Posterior vena cava (tissue), 2 donors: Measurements from ENCODE around the gene CCPG1. TPM values are rescaled to one million over a fixed set of nuclear protein-coding genes. Genes with fewer than 3 reads are reported as not detected.

ENCODE experiments used
- DNase-seq: peaks from one replicate; pipeline ENCODE4 v3.0.0-alpha.2; 2020; ENCODE audit warnings: low spot score
- intact Hi-C, 2 donors: fragments of 100-400 bp; cut with DNase I; formaldehyde crosslinking; loops; one replicate each; pipeline versions ENCODE4 v1.14.1 to v1.14.2; 2022 to 2023
- total RNA-seq, 2 donors: library from RNA; stranded (reverse); fragmentation: NEBNext Ultra II Directional; extraction: Animal tissue kit (Norgen Biotek cat#: 25700); gene quantifications; one replicate each; pipeline ENCODE4 v1.2.1, GENCODE V29; 2021
- donor health status: DM: yes; HTN: yes; CAD: no.
- donor health status: DM: yes; HTN: yes; CAD: no.

CCPG1 gene
- total RNA-seq, 2 donors from 2014 or later: 89.9 to 91.3 TPM

DNA sequence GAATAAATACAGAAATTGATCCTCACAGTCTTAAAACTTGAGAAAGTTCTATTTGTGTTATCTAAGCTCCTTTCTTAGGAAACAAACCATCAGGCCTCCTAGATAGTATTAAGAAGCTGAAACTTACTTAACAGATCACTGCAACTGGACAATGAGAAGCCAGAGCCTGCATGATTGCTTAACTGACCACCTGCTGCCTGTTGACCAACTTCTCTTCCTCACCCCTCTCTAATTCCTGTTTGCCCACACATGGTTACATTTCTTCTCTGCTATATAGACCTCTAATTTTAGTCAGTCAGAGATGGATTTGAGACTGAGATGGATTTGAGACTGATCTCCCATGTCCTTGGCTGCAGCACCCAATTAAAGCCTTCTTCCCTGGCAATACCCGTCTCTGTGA, 13.5 kb downstream of the CCPG1 start:
- DNase-seq: no peak
- intact Hi-C loops: no loop called here

DNA sequence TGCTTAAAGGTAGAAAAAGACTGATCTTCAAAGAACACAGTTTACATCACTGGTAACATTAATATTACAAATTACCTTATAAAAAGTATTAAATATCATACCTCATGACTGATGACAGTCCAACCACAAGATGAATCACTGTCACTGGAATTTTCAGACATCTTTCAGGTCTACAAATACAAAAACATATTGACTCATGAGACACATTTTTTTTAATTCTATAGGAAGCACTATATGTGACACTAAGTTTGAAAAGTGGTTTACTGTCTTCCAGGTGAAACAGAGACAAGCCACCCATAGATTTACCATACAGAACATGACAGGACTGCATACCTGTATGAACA, 18.9 kb downstream of the CCPG1 start:
- intact Hi-C loops: no loop called here
- DNase-seq: no peak

DNA sequence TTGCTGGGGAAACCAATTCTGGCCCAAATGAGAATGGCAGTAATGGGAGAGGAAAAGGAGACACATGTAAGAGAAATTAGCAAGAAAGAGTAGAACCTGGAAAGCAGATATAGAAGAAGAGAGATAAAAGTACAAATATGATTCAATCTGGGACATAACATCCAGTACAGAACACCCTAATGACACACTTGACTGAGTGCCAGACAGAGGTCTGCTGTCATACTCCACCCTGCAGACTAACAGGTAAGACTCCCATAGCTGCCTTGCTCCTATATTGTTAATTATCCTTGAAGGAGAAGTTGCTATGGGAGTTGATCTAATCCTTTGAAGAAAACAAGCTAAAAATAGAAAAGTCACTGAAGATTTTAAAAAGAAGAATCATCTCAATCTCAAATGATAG, 21.1 kb downstream of the CCPG1 start:
- DNase-seq: no peak
- intact Hi-C loops: no loop called here

DNA sequence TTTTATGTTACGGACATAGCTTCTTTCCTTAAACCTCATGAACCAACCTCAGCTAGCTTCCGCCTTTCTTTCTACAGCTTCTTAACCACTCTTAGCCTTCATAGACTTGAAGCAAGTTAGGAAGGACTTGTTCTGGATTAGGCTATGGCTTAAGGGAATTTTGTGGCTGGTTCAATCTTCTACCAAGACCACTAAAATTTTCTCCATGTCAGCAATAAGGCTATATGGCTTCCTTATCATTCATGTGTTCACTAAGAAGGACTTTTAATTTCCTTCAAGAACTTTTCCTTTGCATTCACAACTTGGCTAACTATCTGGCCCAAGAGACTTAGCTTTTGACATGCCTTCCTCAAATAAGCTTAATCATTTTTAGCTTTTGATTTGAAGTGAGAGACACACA, 24.5 kb downstream of the CCPG1 start:
- DNase-seq: no peak

DNA sequence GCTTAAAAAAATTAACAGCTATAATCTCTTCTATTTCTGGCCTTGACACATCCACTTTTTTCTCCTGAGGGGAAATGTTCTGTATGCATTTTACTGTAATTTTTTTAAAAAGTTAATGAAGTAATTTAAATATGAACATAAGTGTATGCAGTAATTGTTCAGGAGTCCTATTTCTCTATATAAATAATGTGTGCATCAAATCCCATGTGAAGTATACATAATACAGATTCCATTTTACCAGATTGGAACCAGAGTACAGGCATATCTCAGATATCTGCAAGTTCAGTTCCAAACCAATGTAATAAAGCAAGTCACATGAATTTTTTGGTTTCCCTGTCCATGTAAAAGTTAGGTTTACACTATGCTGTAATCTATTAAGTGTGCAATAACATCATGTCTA, 26.6 kb downstream of the CCPG1 start:
- no peak for DNase-seq
- intact Hi-C loops: no loop called here

More for the DNA sequence above, 24.5 kb downstream of the CCPG1 start:
- intact Hi-C loops: no loop called here

DNA sequence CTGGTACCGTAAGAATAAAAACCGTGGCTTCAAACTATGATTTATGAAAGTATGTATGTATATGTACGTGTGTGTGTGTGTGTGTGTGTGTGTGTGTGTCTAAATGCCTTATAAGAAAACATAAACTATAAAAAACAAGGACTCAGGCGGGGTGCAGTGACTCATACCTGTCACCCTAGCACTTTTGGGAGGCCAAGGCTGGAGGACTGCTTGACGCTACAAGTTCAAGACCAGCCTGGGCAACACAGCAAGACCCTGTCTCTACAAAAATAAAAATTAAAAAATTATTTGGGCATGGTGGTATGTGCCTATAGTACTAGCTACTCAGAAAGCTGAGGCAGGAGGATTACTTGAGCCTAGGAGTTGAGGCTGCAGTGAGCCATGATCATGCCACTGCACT, 29.1 kb downstream of the CCPG1 start:
- intact Hi-C loops: no loop called here

DNA sequence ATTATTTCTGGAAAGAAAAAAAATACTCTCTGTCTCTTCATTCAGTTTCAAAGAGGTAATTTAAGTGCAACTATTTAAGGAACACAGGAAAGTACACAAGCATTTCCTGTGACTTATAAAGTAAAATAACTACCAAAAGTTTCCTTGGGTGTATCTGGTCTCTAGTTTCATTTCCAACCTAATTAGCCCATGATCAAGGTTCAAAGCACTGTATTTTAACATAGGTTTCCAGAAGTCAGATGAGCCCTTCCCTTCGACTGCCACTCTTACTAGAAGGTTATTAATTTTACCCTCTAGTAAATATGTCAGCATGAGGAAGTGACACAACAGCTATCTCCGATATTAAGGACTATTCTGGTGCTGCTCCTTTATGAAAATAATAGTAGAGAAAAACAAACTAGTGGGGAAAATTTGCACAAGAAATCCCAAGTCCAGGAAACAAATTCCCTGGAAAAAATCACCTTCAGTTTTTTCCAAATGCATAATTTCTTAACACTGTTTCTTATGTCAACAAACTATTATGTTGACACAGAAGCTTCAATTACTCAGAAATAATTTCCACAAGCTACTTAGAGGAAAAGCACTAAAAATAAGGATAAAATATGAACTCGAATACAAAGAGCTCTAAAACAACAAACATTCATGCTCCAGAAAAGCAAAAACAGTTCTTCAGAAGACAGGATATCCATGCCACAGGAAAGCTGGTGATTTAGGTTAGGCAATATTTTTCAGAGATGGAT, 35.3 kb downstream of the CCPG1 start:
- no peak for DNase-seq
- intact Hi-C loops: no loop called here

More for the DNA sequence above, 29.1 kb downstream of the CCPG1 start:
- DNase-seq: no peak

DNA sequence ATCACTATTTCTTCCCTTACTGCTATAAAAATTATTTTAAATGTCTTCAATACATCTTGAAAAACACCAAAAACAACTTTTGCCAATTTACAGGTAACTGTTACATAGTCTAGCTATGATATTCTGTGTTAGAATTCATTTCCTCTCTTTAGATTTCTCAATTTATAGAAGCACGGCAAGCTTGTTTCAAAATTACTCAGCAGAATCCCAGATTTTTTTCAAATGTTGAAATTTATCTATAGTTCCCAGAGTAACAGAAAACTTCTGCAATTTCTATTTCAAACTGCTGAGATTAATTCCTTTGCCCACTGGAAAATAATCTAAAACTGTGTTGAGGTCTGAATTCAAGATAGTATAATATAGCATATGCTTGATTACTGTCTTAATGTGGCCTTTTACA, 41.2 kb downstream of the CCPG1 start:
- intact Hi-C loops: no loop called here
- DNase-seq: no peak

DNA sequence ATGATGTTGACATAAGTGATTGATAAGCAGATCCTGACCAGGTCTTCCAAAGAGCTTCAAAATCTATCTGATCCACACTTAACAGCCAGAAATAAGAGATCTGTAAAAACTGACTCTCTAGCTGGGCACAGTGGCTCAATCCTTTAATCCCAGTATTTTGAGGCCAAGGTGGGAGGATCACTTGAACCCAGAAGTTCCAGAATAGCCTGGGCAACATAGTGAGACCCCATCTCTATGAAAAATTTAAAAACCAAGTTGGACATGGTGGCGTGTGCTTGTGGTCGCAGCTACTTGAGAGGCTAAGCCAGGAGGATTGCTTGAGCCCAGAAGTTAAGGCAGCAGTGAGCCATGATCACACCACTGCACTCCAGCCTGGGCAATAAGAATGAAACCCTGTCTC, 45.5 kb downstream of the CCPG1 start:
- DNase-seq: no peak
- intact Hi-C loops: loop anchor here in 1 of 2 donors (5.0 kb wide), 1 partner anchor 85 kb away; no protein-coding TSS in a partner anchor

DNA sequence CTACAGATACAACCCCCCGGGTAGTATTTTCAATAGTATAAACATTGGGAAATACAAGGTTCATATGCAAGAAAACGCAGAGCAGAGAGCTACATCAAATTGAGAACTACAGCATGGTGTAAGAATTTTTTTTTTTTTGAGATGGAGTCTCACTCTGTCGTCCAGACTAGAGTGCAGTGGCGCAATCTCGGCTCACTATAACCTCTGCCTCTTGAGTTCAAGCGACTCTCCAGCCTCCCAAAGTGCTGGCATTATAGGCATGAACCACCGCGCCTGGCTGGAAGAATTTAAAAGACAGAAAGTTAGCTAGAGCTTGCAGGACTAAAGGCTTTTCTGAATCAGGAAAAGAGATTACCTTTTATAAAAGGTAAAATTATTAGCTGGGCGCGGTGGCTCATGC, 47.1 kb downstream of the CCPG1 start:
- DNase-seq: no peak
- intact Hi-C loops: loop anchor here in 1 of 2 donors (5.0 kb wide), 1 partner anchor 86 kb away; no protein-coding TSS in a partner anchor

DNA sequence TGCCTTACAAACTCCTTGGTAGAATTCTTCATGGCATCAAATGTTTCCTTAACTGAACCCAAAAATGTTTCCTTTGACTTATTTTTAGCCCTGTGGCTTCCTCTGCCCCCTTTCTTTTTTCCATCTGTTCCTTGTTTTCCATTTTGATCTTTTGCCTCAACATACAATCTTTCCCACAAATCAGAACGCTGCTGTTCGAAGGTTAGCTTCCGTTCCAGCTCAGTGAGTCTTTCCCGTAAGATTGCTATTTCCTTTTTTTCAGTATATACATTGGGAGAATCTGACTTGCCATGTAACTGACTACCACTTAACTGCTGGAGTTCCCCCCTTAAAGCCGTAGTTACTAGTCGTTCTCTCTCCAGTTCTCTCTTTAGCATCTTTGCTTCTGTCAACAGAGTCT, 47.9 kb downstream of the CCPG1 start:
- no peak for DNase-seq
- intact Hi-C loops: loop anchor here in 1 of 2 donors (5.0 kb wide), 1 partner anchor 87 kb away; no protein-coding TSS in a partner anchor

DNA sequence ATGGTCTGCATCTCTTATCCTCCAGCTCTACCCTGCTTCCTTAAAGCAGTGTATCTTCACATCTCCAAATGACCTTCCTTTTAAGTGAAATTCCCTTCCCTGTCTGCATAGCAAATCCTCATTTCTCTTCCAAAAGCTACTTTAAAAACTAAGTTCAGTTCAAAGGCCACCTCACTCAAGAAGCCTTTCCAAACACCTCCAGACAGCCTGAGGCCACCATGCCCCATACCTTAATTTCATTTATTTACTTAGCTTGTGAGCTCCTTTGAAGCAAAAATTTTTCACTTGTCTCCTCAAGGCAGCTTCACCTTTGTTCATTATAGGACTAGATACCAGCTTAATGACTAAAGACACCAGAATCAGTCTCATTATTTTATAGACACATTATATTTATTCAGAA, 49.7 kb downstream of the CCPG1 start:
- intact Hi-C loops: no loop called here
- DNase-seq: no peak

DNA sequence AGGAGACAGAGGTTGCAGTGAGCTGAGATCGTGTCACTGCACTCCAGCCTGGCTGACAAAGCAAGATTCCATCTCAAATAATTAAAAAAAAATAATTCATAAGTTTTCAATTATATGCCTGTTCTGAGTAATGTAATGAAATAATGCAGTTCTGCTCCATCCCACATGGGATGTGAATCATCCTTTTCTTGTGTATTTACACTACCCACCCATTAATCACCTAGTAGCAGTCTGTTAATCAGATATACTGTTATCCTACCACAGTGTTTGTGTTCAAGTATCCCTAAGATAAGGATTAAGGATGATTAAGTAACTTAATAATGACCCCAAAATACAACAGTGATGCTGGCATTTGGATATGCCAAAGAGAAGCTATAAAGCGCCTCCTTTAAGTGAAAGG, 50.4 kb downstream of the CCPG1 start:
- intact Hi-C loops: loop anchor here in 1 of 2 donors (1.0 kb wide), 1 partner anchor 31 kb away; no protein-coding TSS in a partner anchor
- no peak for DNase-seq

DNA sequence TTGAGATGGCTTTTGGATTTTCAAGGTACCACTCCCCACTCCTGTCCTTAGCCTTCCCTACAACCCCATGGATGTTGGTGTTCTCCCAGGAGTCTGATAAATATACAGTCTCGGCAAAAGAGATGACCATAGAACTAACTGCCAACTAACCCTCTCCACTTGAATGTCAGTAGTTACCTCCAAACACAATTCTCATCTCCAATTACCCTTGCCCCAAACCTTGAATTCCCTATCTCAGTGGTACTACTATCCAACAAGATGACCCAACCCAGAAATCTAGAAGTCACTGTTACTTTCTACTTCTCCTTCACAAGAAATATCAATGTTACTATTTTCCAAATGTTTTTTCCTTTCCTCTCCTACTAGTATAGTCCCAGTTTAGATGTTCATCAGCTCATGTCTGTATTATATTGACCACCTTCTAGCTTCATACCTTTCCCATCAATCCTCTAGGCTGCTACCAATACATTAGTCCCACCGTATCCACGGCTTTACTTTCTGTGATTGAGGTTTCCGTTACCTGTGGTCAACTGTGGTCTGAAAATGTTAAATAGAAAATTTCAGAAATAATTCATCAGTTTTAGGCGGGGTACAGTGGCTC, 51.1 kb downstream of the CCPG1 start:
- intact Hi-C loops: loop anchor here in 1 of 2 donors (1.0 kb wide), 1 partner anchor 31 kb away; no protein-coding TSS in a partner anchor
- no peak for DNase-seq

DNA sequence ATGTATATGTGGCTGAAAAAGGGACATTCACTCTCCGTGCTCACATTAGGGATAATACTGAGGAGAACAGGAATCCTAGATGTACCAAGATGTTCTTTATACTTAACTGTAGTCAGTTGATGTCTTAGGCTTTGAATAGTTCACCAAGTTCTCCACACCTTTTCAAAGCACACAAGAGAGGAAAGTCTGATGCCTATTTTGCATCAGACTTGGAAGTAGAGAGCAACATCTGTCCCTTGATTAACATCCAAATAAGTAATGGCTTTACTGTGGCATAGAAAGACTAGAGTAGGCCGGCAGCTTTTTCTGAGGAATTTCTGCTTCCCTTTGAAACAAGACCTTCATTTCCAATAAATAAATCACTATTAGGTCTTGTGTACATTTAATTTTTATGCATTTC, 55.1 kb downstream of the CCPG1 start:
- intact Hi-C loops: no loop called here
- DNase-seq: no peak

DNA sequence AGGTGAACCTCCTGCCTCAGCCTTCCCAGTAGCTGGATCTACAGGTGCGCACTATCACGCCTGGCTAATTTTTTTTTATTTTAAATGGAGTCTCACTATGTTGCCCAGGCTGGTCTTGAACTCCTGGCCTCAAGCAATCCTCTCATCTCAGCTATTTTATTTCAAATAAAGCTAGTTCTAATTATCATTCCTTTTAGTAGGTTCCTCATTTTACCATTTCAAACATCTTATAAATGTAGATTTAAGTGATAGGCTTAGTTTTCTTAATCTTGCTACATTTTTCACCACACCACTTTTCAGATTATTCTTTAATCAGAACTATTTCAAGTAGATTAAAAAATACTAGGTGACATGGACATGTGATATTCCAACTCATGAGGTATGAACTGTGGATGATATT, 58.9 kb downstream of the CCPG1 start:
- no peak for DNase-seq
- intact Hi-C loops: no loop called here

DNA sequence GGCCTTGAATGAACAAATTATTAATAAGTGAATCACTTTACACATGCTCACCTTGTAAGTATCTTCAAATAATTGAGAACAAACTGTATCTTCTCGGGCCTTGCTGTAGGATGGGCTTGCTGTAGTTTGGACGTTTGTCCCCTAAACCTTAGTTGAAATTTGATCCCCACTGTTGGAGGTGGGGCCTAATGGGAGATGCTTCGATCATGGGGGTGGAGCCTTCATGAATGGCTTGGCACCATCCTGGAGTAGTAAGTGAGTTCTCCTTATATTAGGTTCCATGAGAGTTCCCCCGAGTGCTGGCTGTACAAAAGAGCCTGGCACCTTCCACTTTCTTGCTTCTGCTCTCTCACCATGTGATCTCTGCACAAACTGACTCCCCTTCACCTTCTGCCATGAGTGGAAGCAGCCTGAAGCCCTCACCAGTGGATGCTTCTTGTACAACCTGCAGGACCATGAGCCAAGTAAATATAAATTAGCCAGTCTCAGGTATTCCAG, 59.8 kb downstream of the CCPG1 start:
- intact Hi-C loops: no loop called here
- DNase-seq: no peak

DNA sequence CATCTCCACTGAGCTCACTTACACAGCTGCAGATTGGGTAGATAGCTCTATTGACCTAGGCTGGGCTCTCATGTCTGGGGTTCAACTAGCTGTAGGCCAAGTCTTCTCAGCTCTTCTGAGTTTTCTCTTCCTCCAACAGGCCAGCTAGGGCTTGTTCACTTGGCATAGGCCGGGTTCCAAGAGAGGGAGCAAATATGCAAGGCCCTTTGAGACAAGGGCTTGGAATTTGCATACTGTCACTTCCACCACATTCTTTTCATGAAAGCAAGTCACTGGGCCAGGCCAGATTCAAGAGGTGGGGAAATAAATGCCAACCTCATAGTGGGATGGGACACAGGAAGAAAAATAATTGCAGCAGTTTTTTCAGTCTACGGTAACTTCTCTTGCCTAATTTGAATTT, 64.0 kb downstream of the CCPG1 start:
- no peak for DNase-seq
- intact Hi-C loops: no loop called here

DNA sequence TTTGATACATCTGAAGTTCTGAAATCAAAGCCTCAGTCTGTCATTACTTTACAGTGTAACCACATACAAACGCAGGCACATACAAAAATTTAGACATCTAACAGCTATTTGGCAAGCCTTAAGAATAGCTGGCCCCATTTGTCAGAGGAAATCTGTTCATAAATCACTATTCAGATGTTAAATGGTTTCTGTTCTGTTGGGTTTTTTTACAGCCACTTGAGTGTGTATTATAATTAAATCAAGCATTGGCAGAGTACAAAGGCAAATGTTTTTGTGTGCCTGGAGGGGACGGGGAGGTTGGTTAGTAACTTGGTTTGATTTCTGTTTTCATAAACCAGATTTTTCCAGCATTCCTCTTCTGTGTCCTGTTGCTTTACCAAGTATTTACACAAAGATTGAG, 65.0 kb downstream of the CCPG1 start:
- DNase-seq: no peak
- intact Hi-C loops: no loop called here

DNA sequence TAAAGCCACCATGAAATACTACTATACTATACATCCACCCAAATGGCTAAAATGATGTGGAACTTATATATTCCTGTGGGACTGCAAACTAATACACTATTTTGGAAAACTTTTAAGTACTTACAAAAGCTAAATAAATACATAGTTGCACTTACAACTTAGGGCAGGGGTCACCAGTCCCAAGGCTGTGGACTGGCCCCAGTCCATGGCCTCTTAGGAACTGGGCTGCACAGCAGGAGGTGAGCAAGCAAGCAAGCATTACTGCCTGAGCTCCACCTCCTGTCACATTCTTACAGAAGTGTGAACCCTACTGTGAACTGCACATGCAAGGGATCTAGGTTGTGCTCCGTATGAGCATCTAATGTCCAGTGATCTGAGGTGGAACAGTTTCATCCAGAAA, 71.0 kb downstream of the CCPG1 start:
- intact Hi-C loops: no loop called here
- DNase-seq: no peak

DNA sequence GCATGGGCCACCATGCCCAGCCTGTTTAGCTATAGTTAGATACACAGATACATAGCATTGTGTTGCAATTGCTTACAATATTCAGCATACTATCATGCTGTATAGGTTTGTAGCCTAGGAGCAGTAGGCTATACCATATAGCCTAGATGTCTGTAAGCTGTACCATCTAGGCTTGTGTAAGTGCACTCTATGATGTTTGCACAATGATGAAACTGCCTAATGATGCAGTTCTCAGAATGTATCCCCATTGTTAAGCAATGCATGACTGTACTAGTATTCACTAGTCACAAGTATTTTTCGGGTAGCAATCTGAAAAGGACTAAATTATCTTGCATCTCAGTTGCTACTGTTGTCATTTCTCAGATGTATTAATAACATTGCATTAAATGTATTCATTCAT, 73.2 kb downstream of the CCPG1 start:
- intact Hi-C loops: no loop called here

More for the DNA sequence above, 73.2 kb downstream of the CCPG1 start:
- DNase-seq: no peak
